IMR-90 (cell line): ENCODE results near the gene FBXL20. TPM values are rescaled to one million over a fixed set of nuclear protein-coding genes. Genes with fewer than 3 reads are reported as not detected.

Experiments used
- ATAC-seq: fragments of 200-7000 bp; cut with Tn5 transposase; 2 replicates; pipeline ENCODE4 v1.9.1; 2020; ENCODE audit warnings: low read depth, mild to moderate bottlenecking, moderate library complexity
- BruUV-seq: library from RNA; stranded (reverse); fragments of 400-500 nt; replicated peaks from 2 replicates; lab custom pipeline; 2021; lab: Mats Ljungman, UMichigan
- CTCF ChIA-PET: fragments of 300-600 bp; formaldehyde crosslinking; extraction: SDS; loops from one replicate; lab custom pipeline; 2021; ENCODE audit warnings: antibody characterized with exemption; lab: Yijun Ruan, JAX
- POLR2A ChIA-PET: fragments of 300-600 bp; sonication (Branson Sonifier 250); formaldehyde crosslinking; loops from one replicate; lab custom pipeline; 2022; ENCODE audit warnings: antibody characterized with exemption; ENCODE audit not compliant: unreplicated experiment; lab: Charles Lee
- DNase-seq: peaks from one replicate; pipeline ENCODE4 v3.0.0; 2013
- H2AFZ ChIP-seq: replicated peaks from 2 replicates; pipeline ENCODE3; 2013; ENCODE audit warnings: low read length, mild to moderate bottlenecking; ENCODE audit not compliant: poor library complexity
- H2AK5ac ChIP-seq: 2 replicates; pipeline ENCODE4 v1.6.1; 2013; ENCODE audit warnings: low read depth, low read length, inconsistent platforms
- H2AK9ac ChIP-seq: replicated peaks from 2 replicates; pipeline ENCODE3; 2013; ENCODE audit warnings: mild to moderate bottlenecking, low read depth, low read length, moderate library complexity; ENCODE audit not compliant: poor library complexity
- H2BK120ac ChIP-seq: 2 replicates; pipeline ENCODE4 v1.6.1; 2013; ENCODE audit warnings: low read depth, low read length, inconsistent platforms
- H2BK15ac ChIP-seq: 3 replicates; pipeline ENCODE4 v1.6.1; 2013; ENCODE audit warnings: low read depth, low read length, inconsistent platforms
- H2BK20ac ChIP-seq: 2 replicates; pipeline ENCODE4 v1.6.1; 2013; ENCODE audit warnings: low read depth, mild to moderate bottlenecking, inconsistent platforms, low read length, moderate library complexity
- H2BK5ac ChIP-seq: 2 replicates; pipeline ENCODE4 v1.6.1; 2013; ENCODE audit warnings: mild to moderate bottlenecking, low read depth, low read length, inconsistent platforms; ENCODE audit not compliant: poor library complexity, severe bottlenecking
- H3K14ac ChIP-seq: replicated peaks from 2 replicates; pipeline ENCODE4 v1.6.1; 2013; ENCODE audit warnings: low read depth, low read length, inconsistent platforms
- H3K18ac ChIP-seq: 2 replicates; pipeline ENCODE4 v1.6.1; 2013; ENCODE audit warnings: low read depth, low read length, control low read depth
- H3K23ac ChIP-seq: 2 replicates; pipeline ENCODE4 v1.6.1; 2013; ENCODE audit warnings: low read depth, low read length, inconsistent platforms
- H3K27ac ChIP-seq: 2 replicates; pipeline ENCODE4 v1.5.1; 2013; ENCODE audit warnings: mild to moderate bottlenecking, control low read depth, low read length; ENCODE audit not compliant: insufficient read depth
- H3K27me3 ChIP-seq: 2 replicates; pipeline ENCODE4 v1.6.1; 2013; ENCODE audit warnings: low read length; ENCODE audit not compliant: control insufficient read depth, insufficient read depth
- H3K36me3 ChIP-seq: 2 replicates; pipeline ENCODE4 v1.6.1; 2013; ENCODE audit warnings: low read length, mixed read lengths; ENCODE audit not compliant: control insufficient read depth, insufficient read depth
- H3K4ac ChIP-seq: 2 replicates; pipeline ENCODE4 v1.6.1; 2013; ENCODE audit warnings: low read depth, low read length, inconsistent platforms
- H3K4me1 ChIP-seq: 2 replicates; pipeline ENCODE4 v1.6.1; 2013; ENCODE audit warnings: low read length, mixed read lengths; ENCODE audit not compliant: control insufficient read depth, insufficient read depth
- H3K4me2 ChIP-seq: 2 replicates; pipeline ENCODE4 v1.6.1; 2013; ENCODE audit warnings: low read depth, mild to moderate bottlenecking, control low read depth, low read length, moderate library complexity
- H3K4me3 ChIP-seq: 2 replicates; pipeline ENCODE4 v1.5.1; 2013; ENCODE audit warnings: low read depth, mild to moderate bottlenecking, control low read depth, low read length, moderate library complexity; ENCODE audit not compliant: insufficient read depth
- H3K56ac ChIP-seq: 2 replicates; pipeline ENCODE4 v1.6.1; 2013; ENCODE audit warnings: low read length, inconsistent platforms; ENCODE audit not compliant: insufficient read depth; ENCODE audit errors: extremely low read depth
- H3K79me1 ChIP-seq, 2 experiments: 2 replicates each; pipeline ENCODE4 v1.6.1; 2013; ENCODE audit warnings: low read length in 2 of 2, inconsistent platforms in 1 of 2, low read depth in 1 of 2
- H3K9ac ChIP-seq: 2 replicates; pipeline ENCODE4 v1.6.1; 2013; ENCODE audit warnings: low read depth, low read length, control low read depth
- H3K9me1 ChIP-seq: 2 replicates; pipeline ENCODE4 v1.6.1; 2013; ENCODE audit warnings: low read length, inconsistent platforms; ENCODE audit not compliant: insufficient read depth
- H3K9me3 ChIP-seq: 2 replicates; pipeline ENCODE4 v1.6.1; 2013; ENCODE audit warnings: low read length; ENCODE audit not compliant: control insufficient read depth, insufficient read depth
- H4K20me1 ChIP-seq: 2 replicates; pipeline ENCODE4 v1.6.1; 2013; ENCODE audit warnings: low read length, inconsistent platforms; ENCODE audit not compliant: insufficient read depth
- H4K5ac ChIP-seq: 2 replicates; pipeline ENCODE4 v1.6.1; 2013; ENCODE audit warnings: mild to moderate bottlenecking, low read depth, low read length, control low read depth
- H4K8ac ChIP-seq, 2 experiments: 2 replicates each; pipeline ENCODE4 v1.6.1; 2013; ENCODE audit warnings: low read depth in 2 of 2, low read length in 2 of 2, control low read depth in 1 of 2, inconsistent platforms in 1 of 2
- H4K91ac ChIP-seq: 2 replicates; pipeline ENCODE4 v1.6.1; 2013; ENCODE audit warnings: low read depth, low read length, inconsistent platforms; ENCODE audit not compliant: insufficient read depth
- CEBPB ChIP-seq: IDR thresholded peaks from 2 replicates; pipeline ENCODE4 v1.6.1; 2012; ENCODE audit warnings: low read depth, low read length, improper control_type of control experiment
- CHD1 ChIP-seq: IDR thresholded peaks from 2 replicates; pipeline ENCODE4 v1.6.1; 2012; ENCODE audit warnings: low read depth, low read length, improper control_type of control experiment
- CTCF ChIP-seq: conservative IDR thresholded peaks from 2 replicates; pipeline ENCODE4 v1.5.1; 2012; ENCODE audit warnings: mild to moderate bottlenecking, low read depth, low read length, improper control_type of control experiment
- ELK1 ChIP-seq: fragments of 150-350 bp; IDR thresholded peaks from 2 replicates; pipeline ENCODE4 v1.6.1; 2016; ENCODE audit warnings: low read depth, mild to moderate bottlenecking, low read length, moderate library complexity, borderline replicate concordance
- MAFK ChIP-seq: IDR thresholded peaks from 2 replicates; pipeline ENCODE4 v1.6.1; 2012; ENCODE audit warnings: low read depth, low read length, improper control_type of control experiment
- MAZ ChIP-seq: IDR thresholded peaks from 2 replicates; pipeline ENCODE4 v1.6.1; 2012; ENCODE audit warnings: low read depth, mild to moderate bottlenecking, low read length, improper control_type of control experiment, moderate library complexity, borderline replicate concordance
- NFE2L2 ChIP-seq: fragments of 150-350 bp; IDR thresholded peaks from 2 replicates; pipeline ENCODE4 v1.6.1; 2016; ENCODE audit warnings: low read depth, mild to moderate bottlenecking, low read length
- POLR2A ChIP-seq: IDR thresholded peaks from 2 replicates; pipeline ENCODE4 v1.6.1; 2012; ENCODE audit warnings: mild to moderate bottlenecking, low read depth, low read length
- RAD21 ChIP-seq: IDR thresholded peaks from 2 replicates; pipeline ENCODE4 v1.6.1; 2012; ENCODE audit warnings: low read length, improper control_type of control experiment
- RCOR1 ChIP-seq: IDR thresholded peaks from 2 replicates; pipeline ENCODE4 v1.6.1; 2012; ENCODE audit warnings: mild to moderate bottlenecking, low read length, improper control_type of control experiment; ENCODE audit not compliant: insufficient replicate concordance
- SMC3 ChIP-seq: fragments of 150-350 bp; IDR thresholded peaks from 2 replicates; pipeline ENCODE4 v1.6.1; 2016; ENCODE audit warnings: low read depth, mild to moderate bottlenecking, antibody characterized with exemption, low read length, moderate library complexity
- WGBS, 2 experiments: methylation state at CpG; one replicate each; pipeline versions ENCODE4 v1.1.5 to v1.1.7; 2013; ENCODE audit warnings: missing lambda C conversion rate in 2 of 2; ENCODE audit not compliant: insufficient read length in 1 of 2; ENCODE audit errors: extremely low coverage in 2 of 2; 5-methylcytosine and 5-hydroxymethylcytosine counted together
- dilution Hi-C: fragments of 300-500 bp; cut with HindIII; formaldehyde crosslinking; loops from one replicate; pipeline ENCODE4 v1.14.3; 2018; ENCODE audit warnings: low sequenced_read_pairs; ENCODE audit not compliant: unreplicated experiment
- in situ Hi-C: fragments of 300-500 bp; cut with MboI; formaldehyde crosslinking; loops from 3 replicates; pipeline ENCODE4 v1.14.3; 2019; ENCODE audit warnings: low sequenced_read_pairs, inconsistent platforms, mixed read lengths
- intact Hi-C: fragments of 100-400 bp; cut with micrococcal nuclease; formaldehyde crosslinking; loops from 2 replicates; pipeline ENCODE4 v1.10.0; 2022
- polyA plus RNA-seq, 3 experiments: library from polyadenylated mRNA; depleted of rRNA; stranded (reverse); fragments of >200 nt; gene quantifications; 2 replicates each; pipeline ENCODE4 v1.2.3, GENCODE V29; 2012; ENCODE audit warnings: low replicate concordance in 1 of 3
- total RNA-seq: library from RNA; depleted of rRNA; stranded (reverse); fragments of >200 nt; gene quantifications from 2 replicates; pipeline ENCODE4 v1.2.3, GENCODE V29; 2012

Gene FBXL20
- total and polyA plus RNA-seq, 2 of the 4 experiments (the other 2 are of a cell fraction): 4.1 to 13.8 TPM

- CTCF ChIA-PET: interaction anchor here (1.3 kb wide), 1 partner anchor 13 kb away, joined by 3 read pairs; no protein-coding TSS in a partner anchor
- H2AK5ac ChIP-seq: no peak overlapping the region
- ATAC-seq: no peak
Observed at GRCh38 chr17:39283896-39284295, 117.5 kb downstream of the FBXL20 start.

More at GRCh38 chr17:39283896-39284295, 117.5 kb downstream of the FBXL20 start:
- Histone ChIP-seq H3K79me1 (peaks cover 0 to 4% of the 10 kb centered on the region in 2 experiments; a peak in 1 of 4 replicates), H3K27me3 (no peaks in the 10 kb centered on the region), H2BK5ac (no peak overlapping the region), H3K27ac (no peak overlapping the region), H3K18ac (no peak overlapping the region), H2BK20ac (no peak overlapping the region), H4K91ac (no peak overlapping the region), H3K23ac (no peak overlapping the region), H2AFZ (no peak overlapping the region), H3K9me1 (peaks cover 6% of the 10 kb centered on the region; the same call in 1 of the 2 replicates), H3K9ac (no peak overlapping the region), H4K5ac (no peak overlapping the region), H2AK9ac (no peak overlapping the region), H3K4me3 (no peak overlapping the region), H2BK120ac (no peak overlapping the region), H3K4me2 (no peak overlapping the region), H3K56ac (no peak overlapping the region), H3K14ac (no peak overlapping the region), H3K4ac (no peak overlapping the region), H4K8ac (no peak overlapping the region), H3K36me3 (peaks cover 1% of the 10 kb centered on the region), H3K4me1 (peaks cover 4% of the 10 kb centered on the region), H2BK15ac (no peak overlapping the region), H3K9me3 (no peaks in the 10 kb centered on the region), H4K20me1 (no peaks in the 10 kb centered on the region)
- no TSS peak for BruUV-seq
- intact Hi-C loops (no loop called here), dilution Hi-C loops (no loop called here), in situ Hi-C loops (no loop called here)
- TF ChIP-seq ELK1: no peak
- no peak for TF ChIP-seq NFE2L2
- TF ChIP-seq MAZ: no peak
- no peak for TF ChIP-seq SMC3
- no peak for TF ChIP-seq RAD21
- TF ChIP-seq RCOR1: no peak
- no peak for TF ChIP-seq CEBPB
- TF ChIP-seq CHD1: no peak
- no peak for TF ChIP-seq CTCF
- TF ChIP-seq POLR2A: no peak
- no peak for TF ChIP-seq MAFK
- no peak for DNase-seq
- no CpG with 5 or more reads among the region's 1 CpG for WGBS, 2 experiments
- POLR2A ChIA-PET: interaction anchor here (0.6 kb wide), 1 partner anchor 27 kb away, joined by 4 read pairs; no protein-coding TSS in a partner anchor
